HCT116 (cell line): ENCODE results near the gene ADARB2.

Source experiments
- ATF3 ChIP-seq: IDR thresholded peaks from 2 replicates; pipeline ENCODE4 v1.6.1; 2012
- CBX3 ChIP-seq: IDR thresholded peaks from 2 replicates; pipeline ENCODE4 v1.6.1; 2012; ENCODE audit warnings: low read depth
- EGR1 ChIP-seq: IDR thresholded peaks from 2 replicates; pipeline ENCODE4 v1.6.1; 2012; ENCODE audit warnings: low read depth
- EZH2phosphoT487 ChIP-seq: fragments of 200-600 bp; IDR thresholded peaks from 2 replicates; pipeline ENCODE4 v1.6.1; 2018; ENCODE audit warnings: antibody characterized with exemption, borderline replicate concordance
- JUND ChIP-seq: IDR thresholded peaks from 2 replicates; pipeline ENCODE4 v1.6.1; 2012
- MAX ChIP-seq: IDR thresholded peaks from 2 replicates; pipeline ENCODE4 v1.6.1; 2012
- POLR2AphosphoS5 ChIP-seq: IDR thresholded peaks from 2 replicates; pipeline ENCODE4 v1.6.1; 2011; ENCODE audit warnings: mild to moderate bottlenecking, low read depth, low read length, moderate library complexity
- SIN3A ChIP-seq: IDR thresholded peaks from 2 replicates; pipeline ENCODE4 v1.6.1; 2012; ENCODE audit warnings: low read depth
- SRF ChIP-seq: IDR thresholded peaks from 2 replicates; pipeline ENCODE4 v1.6.1; 2012; ENCODE audit warnings: low read depth
- YY1 ChIP-seq: IDR thresholded peaks from 2 replicates; pipeline ENCODE4 v1.6.1; 2011; ENCODE audit warnings: low read length, low read depth, moderate library complexity, mild to moderate bottlenecking; ENCODE audit not compliant: insufficient replicate concordance; ENCODE audit errors: extremely low read depth
- TF ChIP-seq, protein P1 (sequence below), 3 experiments: fragments of 200-600 bp in 1 of 3; sonication (generic) in 1 of 3; IDR thresholded peaks in 2 of 3; conservative IDR thresholded peaks in 1 of 3; 2 replicates each; pipeline ENCODE4 v1.5.1; 2012 to 2017; ENCODE audit warnings: low read depth in 2 of 3, low read length in 2 of 3, antibody characterized with exemption in 1 of 3, borderline replicate concordance in 1 of 3, control low read depth in 1 of 3, mild to moderate bottlenecking in 1 of 3, mixed read lengths in 1 of 3, mixed run types in 1 of 3, moderate library complexity in 1 of 3; ENCODE audit not compliant: insufficient read depth in 1 of 3

DNA sequence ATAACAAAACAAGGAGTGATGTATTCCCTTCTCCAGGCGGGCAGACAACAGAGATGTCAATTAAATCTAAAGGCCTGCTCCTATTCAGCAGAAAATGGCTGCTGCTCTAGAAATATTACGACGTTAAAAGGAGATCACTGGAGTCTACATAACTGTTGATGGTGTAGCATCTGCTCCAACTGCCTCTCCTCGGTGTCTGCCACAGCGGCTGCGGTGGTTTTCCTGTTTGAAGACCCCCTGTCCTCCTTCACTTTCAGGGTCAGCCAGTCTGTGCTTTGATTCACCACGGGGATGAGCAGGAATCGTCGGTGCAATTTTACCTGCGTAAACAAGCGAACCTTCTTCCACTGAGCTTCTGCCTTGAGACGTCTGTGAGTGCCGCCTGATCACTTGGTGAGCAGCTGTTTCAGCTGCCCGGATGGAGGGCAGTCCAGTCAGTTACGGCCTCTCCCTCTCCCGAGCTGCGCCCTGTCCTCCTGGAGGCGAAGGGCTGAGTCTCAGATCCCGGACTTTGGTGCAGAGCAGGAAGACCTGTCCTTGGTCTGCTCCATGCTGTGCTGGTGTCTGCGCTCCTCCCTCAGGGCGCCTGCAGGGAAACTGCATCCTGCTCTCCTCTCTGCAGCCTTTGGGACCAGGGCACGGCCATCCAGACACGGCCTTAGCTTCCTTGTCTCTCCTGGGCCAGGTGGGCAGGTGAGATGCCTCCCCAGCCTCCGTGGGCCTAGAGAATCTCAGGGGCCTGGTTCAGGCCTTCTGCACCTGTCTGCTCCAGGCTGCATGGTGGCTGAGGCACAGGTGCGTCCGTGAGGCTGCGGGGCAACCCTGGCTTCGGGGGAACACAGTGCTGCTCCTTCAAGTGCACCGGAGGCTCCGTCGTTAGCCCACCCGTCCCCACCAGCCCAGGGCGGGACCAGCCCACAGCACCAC, 326.6 kb downstream of the ADARB2 start:
- TF ChIP-seq POLR2AphosphoS5, result no peak
- TF ChIP-seq EZH2phosphoT487, result no peak
- TF ChIP-seq EGR1, result no peak
- TF ChIP-seq, protein P1, sequence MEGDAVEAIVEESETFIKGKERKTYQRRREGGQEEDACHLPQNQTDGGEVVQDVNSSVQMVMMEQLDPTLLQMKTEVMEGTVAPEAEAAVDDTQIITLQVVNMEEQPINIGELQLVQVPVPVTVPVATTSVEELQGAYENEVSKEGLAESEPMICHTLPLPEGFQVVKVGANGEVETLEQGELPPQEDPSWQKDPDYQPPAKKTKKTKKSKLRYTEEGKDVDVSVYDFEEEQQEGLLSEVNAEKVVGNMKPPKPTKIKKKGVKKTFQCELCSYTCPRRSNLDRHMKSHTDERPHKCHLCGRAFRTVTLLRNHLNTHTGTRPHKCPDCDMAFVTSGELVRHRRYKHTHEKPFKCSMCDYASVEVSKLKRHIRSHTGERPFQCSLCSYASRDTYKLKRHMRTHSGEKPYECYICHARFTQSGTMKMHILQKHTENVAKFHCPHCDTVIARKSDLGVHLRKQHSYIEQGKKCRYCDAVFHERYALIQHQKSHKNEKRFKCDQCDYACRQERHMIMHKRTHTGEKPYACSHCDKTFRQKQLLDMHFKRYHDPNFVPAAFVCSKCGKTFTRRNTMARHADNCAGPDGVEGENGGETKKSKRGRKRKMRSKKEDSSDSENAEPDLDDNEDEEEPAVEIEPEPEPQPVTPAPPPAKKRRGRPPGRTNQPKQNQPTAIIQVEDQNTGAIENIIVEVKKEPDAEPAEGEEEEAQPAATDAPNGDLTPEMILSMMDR (IDR thresholded peaks at IDR 0.05 in 2 of 3, conservative IDR thresholded peaks at IDR 0.05 in 1 of 3; ENCODE audit: borderline replicate concordance in 1 of 3, insufficient read depth in 1 of 3, low read depth in 2 of 3, low read length in 2 of 3), result no peak
- no peak for TF ChIP-seq CBX3
- no peak for TF ChIP-seq SRF
- no peak for TF ChIP-seq ATF3
- TF ChIP-seq SIN3A, result no peak
- TF ChIP-seq MAX, result no peak
- TF ChIP-seq YY1, result no peak
- TF ChIP-seq JUND, result no peak
